Umbilical cord (tissue), 2 donors: Measurements from ENCODE around the gene CFAP97. TPM values are rescaled to one million over a fixed set of nuclear protein-coding genes. Genes with fewer than 3 reads are reported as not detected.
"Not testable (repeated sequence)": the region's sequence is repeated elsewhere in the genome, so short reads cannot be mapped to it uniquely, and the experiment has no call there.

Experiments
- DNase-seq: peaks from one replicate; pipeline ENCODE4 v3.0.0-alpha.2; 2015; ENCODE audit warnings: low spot score
- total RNA-seq: library from RNA; depleted of rRNA; stranded (reverse); fragments of >200 nt; gene quantifications from one replicate; pipeline ENCODE4 v1.2.3, GENCODE V29; 2014; ENCODE audit warnings: low replicate concordance; ENCODE audit not compliant: insufficient read depth

Gene CFAP97
- total RNA-seq, 1 donor from 2014 or later: 37.8 TPM

DNA sequence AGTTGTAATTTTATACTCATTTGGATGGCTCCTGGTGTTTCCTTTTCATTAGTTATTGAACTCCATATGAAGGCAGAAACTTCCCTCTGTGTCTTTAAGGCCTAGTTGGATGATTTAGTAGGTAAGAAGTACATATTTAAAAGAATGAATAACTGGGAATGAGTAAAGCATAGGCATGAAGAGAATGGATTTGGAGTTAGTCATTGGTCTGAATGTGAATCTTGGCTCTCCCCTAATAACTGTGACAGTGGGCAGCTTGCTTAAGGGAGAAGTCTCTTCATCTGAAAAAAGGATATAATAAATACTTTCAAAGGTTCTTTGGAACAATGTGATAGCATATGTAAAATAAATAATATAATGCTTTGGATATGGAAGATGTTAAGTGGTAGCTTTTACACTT is 18.8 kb upstream of the CFAP97 start:
- no peak for DNase-seq

DNA sequence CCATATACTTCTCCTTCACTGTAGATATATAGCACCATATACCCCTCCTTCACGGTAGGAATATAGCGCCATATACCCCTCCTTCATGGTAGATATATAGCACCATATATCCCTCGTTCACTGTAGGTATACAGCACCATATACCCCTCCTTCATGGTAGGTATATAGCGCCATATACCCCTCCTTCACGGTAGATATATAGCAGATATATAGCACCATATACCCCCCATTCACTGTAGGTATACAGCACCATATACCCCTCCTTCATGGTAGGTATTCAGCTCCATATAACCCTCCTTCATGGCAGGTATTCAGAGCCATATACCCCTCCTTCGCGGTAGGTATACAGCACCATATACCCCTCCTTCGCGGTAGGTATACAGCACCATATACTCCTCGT is 18.1 kb upstream of the CFAP97 start:
- DNase-seq: no peak

DNA sequence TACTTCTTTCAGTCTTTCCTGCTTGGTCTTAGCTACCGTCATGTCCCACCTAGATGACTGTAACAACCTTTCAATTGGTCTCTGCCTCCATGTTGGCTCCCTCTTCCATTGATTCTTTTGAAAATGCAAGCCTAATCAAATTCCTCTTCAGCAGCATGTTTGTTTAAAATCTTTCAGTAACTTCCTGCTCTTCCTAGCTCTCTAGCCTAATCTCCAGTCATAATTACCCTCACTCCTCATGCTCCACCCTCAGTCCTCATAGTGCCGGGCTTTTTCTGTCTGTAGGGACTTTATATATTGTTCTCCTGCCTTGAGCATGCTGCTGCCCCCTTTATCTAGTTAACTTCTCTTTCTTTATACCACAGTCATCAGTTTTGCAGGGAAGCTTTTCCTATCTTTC is 17.7 kb upstream of the CFAP97 start:
- DNase-seq: no peak

DNA sequence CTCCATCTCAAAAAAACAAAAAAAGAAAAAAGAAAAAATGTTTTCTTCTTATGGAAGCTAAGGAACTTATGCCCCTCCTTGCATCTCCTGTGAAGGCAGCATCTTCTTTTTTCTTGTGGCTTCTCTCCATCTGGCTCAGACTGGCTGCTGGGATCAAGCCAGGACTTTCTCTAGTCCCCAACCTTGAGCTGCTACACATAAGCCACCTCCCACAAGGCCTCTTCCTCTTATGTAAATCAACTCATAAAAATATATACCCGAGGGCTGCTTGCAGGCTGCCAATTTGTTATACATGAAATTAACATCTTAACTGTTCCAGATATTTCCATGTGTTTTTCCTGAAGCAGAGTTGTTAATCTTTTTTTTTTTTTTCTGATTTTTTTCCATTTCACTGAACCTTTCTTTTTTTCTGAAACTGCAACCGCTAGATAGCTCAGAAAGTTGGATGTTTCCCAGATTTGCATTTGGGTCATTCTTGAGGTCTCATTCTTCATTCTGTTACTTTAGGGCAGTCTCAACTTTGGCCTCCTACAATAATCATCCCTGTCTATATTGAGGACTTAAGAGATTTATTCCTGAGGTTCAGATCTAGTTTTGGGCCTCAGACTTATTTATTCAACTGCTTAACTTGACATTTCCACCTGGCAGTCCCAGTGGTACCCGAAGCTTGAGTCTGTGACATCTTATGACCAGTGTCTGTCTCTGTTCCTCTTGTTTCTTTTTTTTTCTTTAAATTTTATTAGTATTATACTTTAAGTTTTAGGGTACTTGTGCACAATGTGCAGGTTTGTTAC is 15.9 kb upstream of the CFAP97 start:
- peak; percentile 86 for DNase-seq

DNA sequence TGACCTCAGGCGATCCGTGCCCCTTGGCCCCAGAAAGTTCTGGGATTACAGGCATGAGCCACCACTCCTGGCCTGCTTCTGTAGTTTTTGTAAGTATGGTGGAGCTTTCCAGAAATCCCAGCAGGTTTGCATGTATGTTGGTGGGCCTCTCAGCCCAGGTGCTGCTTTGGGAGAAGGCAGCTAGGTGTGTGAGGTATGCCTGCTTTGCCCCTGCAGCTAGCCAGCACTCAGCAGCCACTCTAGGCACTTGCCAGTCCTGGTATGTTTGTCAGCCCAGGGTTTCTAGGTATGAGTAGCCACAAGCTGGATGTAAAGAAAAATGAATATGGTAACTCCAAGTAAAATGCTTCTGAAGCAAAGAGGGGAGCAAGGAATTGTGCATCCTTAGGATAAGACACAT is 14.5 kb upstream of the CFAP97 start:
- DNase-seq: no peak

DNA sequence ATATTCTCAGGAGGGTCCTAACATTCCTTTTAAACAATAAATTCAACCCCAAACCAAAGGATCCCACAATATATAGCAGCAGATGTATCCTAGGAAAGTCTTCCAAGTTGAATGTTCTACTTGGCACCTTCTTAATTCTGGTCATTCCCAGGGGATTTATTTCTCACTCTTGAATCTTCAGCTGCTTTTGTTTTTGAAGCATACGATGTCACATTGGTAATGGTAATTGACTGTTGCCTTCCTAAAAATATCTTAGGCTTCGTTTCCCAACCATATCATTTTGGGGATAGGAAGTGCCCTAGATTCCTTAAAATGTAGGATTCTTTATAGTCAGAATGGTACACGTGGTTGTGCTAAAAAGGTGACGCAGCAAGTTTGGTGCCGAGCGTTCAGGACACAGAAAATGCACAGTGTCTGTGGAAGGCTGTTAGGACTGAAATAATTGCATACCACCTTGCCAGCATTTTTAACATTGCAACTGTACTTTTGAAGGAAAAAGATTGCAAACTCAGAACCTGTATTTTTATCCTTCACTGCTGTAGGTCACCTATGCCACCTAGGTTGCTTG is 13.7 kb upstream of the CFAP97 start:
- DNase-seq: no peak

DNA sequence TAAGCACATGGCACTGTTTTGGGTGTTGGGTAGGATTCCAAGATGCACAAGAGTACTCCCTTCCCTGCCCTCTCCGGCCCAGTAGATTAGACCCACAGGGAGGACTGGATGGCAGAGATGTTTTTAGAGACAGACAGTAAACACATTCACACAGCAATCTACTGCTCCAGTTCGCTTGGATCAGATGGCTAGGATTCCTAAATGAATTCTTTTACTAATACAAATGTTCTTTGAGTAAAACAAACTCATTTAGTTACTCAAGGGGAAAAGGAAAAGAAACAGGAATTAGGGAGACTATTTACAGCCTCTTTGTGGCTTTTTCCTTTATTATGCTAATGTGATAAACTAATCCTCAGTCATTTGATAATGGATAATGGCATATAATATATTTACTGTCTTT is 11.5 kb upstream of the CFAP97 start:
- no peak for DNase-seq

DNA sequence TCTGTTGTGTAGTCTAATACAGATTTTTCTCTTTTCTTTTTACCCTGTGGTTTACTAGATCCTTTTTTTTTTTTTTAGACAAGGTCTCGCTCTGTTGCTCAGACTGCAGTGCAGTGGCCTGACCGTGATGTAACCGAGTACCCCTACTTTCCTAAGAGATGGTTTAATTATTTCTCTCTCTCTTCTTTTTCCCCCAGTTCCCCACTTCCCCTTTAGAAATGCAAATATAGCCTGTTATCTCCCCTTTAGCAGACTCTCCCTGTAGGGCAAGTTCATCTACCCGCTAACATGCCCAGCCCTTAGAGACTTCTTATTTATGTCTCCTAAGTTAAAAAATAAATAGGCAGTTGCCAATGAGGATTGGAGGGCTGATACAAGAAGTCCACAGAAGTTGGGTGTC is 10.1 kb upstream of the CFAP97 start:
- DNase-seq: no peak

DNA sequence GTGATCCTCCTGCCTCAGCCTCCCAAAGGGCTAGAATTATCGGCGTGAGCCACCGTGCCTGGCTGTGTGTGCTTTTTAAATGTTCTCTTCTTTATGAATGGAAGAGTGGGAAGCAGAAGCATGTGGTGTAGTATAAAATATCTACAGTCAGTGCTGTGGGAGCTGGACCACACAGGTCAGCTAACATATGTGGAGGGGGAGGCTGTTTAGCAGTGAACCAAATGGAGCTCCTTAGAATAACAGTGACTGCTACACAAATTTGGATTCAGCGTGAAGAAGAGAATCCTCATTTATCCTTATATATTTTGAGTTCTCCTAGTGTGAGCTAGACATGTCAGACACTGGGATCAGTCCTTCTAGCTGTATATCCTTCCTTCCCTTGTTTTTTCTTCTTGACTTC is 8.8 kb upstream of the CFAP97 start:
- DNase-seq: no peak

DNA sequence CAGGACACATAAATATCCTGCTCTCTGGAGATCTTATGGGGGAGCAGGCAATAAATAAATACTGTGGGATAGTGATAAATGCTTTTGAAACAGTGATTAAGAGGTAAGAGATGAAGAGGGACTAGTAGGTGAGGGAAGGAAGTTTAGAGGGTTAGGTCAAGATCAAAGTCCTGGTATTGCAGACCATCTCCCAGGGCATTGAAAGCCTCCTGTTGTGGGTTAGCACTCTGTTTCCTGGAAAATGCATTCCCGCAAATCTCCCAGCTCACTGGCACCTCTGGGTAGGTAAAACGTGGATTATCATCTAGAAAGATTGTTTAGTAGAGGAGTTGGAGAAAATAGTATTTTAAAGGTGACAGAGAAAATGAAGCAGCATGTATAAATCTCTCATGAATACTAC is 7.8 kb upstream of the CFAP97 start:
- no peak for DNase-seq

DNA sequence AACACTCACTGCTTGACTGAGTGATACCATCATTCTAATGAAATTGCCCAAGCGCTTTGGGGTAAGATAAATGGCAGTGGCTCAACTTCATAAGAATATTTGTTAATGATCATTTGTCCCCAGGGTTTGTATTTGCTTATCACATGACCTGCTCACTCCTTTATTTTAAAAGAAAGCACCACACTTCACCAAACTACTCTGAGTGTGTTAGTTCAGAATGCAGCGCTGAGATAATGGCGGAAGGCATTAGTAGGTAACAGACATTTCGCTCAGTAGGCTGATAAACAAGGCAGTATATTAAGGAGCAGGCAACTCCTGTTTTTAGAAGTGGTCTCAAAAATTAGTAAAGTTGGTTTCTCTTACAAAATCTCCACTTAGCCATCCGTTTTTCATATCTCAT is 7.2 kb upstream of the CFAP97 start:
- no peak for DNase-seq

DNA sequence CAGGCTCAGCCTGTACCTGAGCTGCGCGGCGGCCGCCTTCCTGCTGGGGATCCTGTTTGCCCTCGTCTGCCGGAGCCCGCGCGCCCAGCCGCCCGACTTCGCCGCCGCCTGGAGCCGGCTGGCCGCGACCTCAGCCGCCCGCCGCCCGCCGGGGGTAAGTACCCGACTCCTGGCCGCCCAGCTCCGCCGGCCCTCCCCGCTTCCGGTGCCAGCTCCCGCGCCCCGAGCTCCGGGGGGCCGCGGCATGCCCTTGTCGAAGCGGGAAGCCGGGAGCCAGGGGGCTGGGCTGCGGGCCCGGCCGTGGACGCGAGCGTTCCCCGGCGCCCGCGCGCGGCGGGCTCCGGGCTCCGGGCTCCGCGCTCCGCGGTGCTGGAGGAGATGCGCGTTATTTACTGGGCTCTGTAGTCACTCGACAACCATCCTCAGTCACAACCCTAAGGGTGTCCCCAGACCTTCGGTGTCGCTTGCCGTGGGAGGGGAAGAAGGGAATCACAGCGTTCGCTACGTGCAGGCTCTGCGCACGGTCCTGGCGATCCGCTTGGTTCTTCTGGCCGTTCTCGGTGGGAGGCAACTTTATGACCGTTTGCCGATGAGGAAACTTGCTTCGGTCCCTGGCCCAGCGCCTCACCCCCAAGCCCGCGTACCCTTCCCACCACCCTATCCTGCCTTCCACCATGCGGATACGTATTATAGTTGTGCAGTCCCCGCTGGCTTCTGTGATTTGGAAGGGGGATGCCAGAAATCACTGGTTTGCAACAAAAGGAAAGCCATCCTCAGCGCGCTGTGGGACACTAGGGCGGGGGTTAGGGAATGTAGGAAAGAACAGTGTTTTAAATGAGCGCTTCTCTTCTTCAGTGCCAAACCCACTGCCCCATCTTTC is 6.5 kb upstream of the CFAP97 start:
- DNase-seq: peak; percentile 58

DNA sequence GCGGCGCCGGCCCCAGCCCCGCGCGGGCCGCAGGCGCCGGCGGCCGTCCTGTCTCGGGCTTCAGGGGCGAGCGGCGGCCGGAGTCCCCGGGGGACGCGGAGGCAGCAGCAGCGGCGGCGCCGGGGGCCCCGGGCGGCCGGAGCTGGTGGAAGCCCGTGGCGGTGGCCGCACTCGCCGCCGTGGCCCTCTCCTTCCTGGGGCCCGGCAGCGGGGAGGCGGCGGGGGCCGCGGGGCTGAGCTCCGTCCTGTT is 6.0 kb upstream of the CFAP97 start:
- DNase-seq: not testable (repeated sequence)

DNA sequence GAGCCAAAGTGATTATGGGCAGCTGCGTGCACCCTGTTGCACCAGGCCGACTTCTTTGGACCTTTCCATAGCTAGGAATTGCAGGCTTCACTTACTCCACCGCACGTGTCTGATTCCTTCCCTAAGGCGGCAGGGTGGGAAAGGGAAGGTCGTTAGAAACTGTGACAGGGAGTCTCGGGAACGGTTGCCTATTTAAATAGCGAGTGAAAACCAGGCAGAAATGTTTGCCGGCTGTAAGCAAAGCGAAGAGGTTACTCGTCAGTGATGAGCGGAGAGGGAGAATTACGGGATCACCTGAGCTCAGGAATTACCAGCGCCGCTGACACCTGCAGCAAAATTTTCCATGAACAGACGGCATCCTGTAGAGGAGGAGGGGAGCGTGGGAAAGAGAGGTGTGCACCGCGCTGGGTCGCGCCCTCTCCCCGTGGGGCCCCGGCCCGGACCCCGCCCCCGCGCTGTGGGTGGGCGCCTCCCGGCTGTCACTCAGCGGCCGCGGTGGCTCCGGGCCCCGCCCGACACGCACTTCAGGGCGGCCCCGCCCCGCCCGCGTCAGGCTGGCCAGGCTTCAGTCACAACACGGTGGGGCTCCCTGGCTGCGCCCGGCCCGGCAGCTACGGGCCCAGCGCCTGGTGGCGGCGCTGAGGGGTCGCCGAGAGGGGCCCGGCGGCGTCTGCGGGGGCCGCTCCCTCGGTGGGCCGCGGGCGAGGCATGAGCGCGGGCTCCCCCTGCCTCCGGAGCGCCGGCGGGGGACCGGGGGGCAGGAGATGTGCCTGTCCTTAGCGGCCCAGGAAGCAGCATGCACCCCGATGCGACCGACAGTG is 5.4 kb upstream of the CFAP97 start, which contains the start of gene SNX25:
SNX25 (plus strand) TSS at position 568 of the 821 bp plus-strand sequence; CDS start at position 797, 229 bp downstream.
- DNase-seq: peak; percentile 80

DNA sequence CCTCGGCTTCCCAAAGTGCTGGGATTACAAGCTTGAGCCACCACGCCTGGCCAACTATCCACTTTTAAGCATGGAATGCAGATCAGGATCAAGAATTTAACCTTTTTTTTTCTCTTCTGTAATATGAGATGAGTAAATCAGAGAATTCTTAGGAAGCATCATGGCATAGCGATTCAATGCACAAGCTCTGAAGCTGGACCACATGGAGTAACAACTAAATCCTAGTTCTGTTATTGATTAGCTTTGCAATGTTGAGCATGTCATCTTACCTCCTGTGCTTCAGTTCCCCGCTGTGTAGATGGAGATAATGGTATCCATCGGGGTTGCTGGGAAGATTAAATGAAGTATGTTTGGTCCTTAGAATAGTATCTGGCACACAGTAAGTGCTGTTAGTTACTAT is 3.7 kb upstream of the CFAP97 start:
- DNase-seq: no peak

DNA sequence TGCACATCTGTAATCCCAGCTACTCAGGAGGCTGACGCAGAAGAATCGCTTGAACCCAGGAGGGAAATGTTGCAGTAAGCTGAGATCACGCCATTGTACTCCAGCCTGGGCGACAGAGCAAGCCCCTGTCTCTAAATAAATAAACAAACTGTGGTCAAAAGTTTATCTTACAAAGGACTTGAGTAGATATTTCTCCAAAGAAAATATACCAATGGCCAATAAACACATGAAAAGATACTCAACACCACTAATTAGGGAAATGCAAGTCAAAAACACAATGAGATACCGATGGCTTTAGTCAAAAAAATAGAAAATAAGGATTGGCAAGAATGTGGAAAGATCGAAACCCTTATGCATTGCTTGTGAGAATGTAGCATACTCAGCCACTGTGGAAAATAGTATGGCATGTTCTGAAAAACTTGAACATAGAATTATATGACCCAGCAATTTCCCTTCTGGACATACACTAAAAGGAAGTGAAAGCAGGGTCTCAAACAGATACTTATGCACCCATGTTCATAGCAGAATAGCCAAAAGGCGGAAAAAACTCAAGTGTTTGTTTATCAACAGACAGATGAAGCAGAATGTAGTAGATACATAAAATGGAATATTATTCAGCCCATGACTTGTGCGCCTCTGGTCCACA is 2.0 kb upstream of the CFAP97 start:
- DNase-seq: no peak

DNA sequence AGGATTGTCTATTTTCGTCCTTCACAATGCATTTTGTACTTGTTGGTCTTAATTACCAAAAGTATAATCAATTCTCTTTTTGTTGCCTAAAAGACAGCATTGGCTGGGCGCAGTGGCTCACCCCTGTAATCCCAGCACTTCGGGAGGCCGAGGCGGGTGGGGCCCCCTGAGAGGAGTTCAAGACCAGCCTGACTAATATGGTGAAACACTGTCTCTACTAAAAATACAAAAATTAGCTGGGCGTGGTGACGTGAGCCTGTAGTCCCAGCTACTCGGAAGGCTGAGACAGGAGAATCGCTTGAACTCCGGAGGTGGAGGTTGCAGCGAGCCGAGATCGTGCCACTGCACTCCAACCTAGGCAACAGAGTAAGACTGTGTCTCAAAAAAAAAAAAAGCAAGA is 1.3 kb upstream of the CFAP97 start:
- DNase-seq: not testable (repeated sequence)

DNA sequence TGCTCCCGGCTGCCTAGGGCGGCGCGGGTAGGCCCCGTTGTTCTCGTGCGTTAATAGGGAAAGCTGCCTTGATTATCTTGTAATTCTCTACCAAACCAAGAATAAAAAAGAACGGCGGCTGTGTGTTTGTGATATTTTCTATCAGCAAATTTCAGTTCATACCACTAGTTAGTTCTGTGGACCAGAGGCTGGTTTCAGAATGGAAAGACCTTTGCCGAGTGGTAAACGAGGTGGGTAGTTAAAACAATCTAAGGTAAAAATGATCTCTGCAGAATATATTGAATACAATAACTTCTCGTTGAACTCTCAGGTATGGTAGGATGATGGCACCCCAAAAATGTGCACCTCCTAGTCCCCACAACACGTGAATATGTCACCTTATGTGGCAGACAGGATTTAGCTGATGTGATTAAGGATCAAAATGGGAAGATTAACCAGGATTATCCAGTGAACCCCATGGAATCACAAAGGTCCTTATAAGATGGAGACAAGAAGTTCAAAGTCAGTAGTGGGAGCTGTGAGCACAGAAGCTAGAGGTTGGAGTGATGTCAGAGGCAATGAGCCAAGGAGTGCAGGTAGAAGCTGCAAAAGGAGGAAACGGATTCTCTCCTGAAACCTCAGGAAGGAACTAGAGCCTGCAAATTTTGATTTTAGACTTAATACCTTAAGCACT is 574 bp upstream of the CFAP97 start:
- peak; percentile 21 for DNase-seq

DNA sequence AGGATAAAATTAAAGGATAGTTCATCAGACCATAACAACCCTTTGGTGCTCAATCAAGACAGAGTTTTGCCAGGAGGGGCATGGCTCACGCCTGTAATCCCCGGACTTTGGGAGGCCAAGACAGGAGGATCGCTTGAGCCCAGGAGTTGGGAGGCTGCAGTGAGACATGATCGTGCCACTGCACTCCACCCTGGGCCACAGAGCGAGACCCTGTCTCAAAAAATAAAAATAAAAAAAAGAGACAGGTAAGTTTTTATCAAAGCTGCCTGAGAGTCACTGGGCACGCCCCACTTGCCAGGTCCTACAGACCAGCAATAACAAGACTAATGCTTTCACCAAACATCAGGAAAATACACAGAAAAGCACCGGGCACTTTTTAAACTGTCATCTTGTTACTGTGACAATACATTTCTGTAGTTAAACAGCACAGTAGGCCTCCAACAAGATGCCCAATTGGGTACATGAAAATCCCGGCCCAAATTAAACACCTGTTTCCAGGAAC is 765 bp downstream of the CFAP97 start:
- DNase-seq: no peak
